Measurements from ENCODE around the gene FGF16.
"Not testable (repeated sequence)": the region's sequence is repeated elsewhere in the genome, so short reads cannot be mapped to it uniquely, and the experiment has no call there.

The FGF16 gene

DNA sequence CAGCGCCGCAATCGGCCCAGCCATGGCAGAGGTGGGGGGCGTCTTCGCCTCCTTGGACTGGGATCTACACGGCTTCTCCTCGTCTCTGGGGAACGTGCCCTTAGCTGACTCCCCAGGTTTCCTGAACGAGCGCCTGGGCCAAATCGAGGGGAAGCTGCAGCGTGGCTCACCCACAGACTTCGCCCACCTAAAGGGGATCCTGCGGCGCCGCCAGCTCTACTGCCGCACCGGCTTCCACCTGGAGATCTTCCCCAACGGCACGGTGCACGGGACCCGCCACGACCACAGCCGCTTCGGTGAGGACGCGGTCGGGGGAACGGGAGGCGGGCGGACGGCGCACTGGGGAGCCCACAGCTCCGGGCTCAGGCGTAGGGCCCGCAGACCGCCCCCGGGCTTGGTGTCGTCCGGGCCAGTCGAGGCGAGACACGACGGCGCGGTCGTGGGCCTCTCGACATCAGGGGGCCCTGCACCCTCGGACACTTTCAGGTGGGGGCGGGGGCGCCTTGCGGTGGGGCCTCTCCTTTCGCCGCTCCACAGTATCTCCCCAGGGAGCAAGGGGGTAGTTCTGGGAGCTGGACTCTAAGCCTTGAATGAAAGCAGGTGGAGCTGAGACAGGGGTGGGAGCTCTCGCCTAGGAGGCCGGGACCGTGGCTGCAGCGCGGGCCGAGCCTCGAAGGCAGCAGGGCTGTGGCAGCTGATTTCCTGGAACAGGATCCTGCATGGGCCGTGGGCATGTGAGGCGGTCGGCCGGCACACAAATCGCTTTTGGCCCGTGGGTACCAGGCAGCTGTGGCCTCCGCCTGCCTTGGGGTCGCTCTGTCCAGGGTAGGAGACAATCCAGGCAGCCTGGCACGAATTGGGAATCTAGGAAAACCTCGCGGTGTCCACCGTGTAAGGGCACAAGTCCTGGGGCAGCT, 722 bp downstream of the FGF16 start:
- DNase-seq, result no peak

DNA sequence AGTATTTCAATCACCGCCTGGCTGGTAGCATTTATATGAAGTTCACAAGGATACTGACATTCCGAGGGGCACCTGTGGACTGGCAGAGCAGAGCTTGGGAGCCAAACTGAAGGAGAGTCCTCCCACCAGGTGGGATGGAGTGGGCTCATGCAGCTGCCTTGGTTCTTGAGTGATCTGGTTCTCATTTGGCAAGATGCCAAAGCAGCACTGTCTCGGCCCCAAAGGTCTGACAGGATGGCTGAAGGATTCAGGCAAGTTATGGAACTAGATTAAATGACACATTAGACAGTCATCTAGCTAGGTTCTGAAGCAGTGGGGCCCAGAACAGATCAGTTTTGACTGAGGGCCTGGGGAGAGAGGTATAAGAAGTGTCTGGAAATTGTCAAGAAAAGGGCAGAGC, 3.2 kb downstream of the FGF16 start:
- DNase-seq, result no peak

DNA sequence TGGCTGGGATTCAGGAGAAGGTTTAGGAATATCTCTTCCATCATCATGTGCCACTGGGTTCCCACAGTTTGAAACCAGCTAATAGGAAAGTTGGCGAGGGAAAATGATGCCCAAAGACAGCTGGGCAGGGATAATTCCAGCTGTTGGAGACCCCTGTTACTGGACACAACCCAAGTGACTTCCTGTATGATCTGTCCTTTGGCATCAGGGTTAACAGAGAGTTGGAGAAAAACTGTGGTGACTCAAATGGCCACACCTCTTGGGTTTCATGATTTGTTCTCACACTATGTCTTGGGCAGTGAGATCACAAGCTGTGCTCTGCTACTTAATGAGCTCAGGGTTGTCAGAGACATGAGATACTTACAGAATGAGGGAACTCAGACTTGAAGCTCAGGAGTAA, 3.8 kb downstream of the FGF16 start:
- no peak for DNase-seq

DNA sequence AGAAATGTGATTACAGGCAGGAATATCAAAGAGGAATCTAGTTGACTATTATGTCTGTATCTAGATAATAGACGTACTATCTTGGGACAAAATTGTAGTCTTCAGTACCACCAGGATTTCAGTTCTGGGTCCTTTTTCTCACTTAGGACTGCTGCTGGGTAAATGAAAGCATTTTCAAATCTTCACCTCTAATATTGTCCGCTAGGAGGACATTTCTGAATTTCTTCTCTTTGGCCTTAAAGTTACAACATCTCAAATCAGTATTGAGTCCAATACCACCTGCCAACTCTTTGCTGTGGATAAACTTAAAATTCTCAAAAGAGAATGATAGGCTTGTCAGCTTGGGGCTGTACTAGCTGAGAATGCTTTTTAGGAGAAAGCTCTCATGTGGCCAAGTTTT, 6.0 kb downstream of the FGF16 start:
- DNase-seq, result no peak

DNA sequence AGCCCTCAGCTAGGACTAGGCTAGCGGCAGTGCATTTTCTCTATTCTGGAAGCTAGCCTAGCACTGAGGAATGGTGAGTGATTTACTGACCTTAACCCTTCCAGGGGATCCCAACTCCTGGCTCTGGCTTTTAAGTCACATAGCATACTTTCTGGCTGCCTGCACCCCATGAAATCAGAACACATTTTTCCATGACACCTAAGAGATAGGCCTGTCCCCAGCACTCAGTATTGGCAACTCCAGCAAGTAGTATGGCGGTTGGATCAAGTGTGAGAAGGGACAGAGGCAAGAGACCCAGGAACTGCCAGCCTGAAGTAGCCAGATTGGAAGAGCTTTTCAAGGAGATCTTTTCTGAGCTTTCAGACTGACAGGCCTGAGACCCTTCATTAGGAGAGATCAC, 8.2 kb downstream of the FGF16 start:
- DNase-seq, result no peak

DNA sequence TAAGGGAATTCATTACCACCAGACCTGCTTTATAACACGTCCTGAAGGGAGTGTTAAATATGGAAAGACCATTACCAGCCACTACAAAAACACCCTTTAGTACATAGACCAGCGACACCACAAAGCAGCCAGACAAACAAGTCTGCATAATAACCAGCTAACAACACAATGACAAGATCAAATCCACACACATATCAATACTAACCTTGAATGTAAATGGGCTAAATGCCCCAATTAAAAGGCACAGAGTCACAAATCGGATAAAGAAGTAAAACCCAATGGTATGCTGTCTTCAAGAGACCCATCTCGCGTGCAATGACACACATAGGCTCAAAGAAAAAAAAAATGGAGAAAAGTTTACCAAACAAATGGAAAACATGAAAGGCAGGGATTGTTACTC, 36.9 kb downstream of the FGF16 start:
- no peak for DNase-seq

DNA sequence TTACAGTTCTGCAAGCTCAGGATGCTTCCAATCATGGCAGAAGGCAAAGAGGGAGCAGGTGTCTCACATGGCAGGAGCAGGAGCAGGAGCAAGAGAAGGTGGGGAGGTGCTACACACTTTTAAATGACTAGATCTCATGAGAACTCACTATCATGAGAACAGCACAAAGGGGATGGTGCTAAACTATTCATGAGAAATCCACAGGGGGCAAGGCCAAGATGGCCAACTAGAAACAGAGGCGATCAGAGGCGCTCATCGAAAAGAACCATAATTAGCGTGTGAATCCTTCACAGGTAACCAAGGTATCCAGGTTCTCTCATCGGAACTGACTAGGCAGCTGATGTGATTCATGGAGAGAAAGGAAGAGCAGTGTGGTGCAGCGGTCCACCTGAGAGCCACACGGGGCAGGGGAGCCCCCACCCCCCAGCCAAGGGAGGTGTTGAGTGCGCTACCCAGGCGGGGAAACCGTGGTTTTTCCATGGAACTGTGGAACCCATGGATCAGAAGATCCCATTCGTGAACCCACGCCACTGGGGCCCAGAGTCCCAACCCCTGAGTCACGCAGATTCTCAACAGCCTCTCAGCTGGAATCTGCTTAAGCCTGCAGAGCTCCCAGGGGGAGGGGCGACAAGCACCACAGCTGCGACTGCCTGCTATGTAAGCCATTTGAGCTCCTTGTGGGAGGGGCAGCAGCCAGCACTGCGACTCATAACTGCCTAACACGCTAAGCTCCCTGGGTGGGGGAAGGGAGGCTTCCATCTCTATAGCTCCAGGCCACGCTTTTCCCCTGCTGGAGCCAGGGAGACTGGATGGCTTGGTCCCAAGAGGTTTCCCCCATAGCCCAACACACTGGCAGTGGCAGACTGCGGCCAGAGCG, 46.7 kb downstream of the FGF16 start:
- DNase-seq, result no peak

DNA sequence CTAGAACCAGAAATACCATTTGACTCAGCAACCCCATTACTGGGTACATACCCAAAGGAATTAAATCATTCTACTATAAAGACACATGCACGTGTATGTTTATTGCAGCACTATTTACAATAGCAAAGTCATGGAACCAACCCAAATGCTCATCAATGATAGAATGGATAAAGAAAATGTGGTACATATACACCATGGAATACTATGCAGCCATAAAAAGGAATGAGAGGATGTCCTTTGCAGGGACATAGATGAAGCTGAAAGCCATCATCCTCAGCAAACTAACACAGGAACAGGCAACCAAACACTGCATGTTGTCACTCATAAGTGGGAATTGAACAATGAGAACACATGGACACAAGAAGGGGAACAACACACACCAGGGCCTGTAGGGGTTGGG, 53.0 kb downstream of the FGF16 start:
- not testable (repeated sequence) for DNase-seq

DNA sequence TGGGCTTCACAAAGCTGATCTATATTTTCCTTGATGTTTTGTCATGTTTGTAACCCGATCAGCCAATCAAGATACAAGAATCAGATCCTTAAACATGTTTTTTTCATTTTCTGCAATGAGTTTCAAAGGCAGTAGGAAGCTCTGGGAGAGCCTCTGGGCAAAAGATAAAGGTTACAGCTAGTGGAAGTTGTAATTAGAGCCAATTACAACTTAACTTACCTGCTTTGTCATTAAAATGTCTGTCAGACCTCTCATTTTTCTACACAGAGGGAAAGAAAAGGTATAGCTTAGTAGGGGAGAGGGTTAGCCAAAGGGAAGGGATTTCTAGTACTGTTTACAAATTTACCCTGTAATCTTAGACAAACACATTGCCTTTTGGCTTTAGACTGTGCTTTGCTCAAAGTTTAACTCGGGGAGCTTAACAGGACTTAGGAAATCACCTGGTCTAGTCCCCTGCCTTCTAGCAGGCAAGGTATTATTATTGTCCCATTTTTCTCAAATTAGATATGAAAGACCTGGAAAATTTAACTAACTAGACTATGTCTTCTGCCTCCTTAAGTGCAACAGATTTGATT, 55.8 kb downstream of the FGF16 start:
- no peak for DNase-seq

DNA sequence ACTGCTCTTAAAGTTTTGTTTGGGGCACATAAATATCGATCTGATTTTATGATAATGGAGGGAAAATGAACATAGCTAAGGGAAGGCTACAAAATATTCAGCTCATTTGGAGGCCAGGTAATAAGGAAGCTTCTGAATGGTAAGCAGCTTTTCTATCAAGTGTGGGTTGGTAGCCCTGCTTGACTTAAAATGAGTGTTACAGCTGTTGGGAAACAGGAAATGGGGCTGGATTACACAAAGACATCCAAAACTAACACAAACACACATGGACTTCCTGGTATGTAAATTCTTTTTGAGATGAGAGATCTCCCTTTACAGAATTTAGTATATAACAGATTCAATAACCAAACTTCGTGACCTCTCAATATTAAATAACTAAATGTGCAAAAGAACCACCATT, 58.0 kb downstream of the FGF16 start:
- DNase-seq, result no peak
